Neuronal stem cell (in vitro differentiated cells): ENCODE results near the gene NSUN4.

Experiments
- DNase-seq: peaks from one replicate; pipeline ENCODE4 v3.0.0-alpha.2; 2013; ENCODE audit warnings: low spot score
- H2AFZ ChIP-seq: one replicate; pipeline ENCODE4 v1.6.1; 2013; ENCODE audit warnings: mild to moderate bottlenecking, low read length, inconsistent platforms
- H2AK5ac ChIP-seq: 2 replicates; pipeline ENCODE4 v1.6.1; 2013; ENCODE audit warnings: low read depth, mild to moderate bottlenecking, inconsistent platforms, low read length, moderate library complexity, mixed read lengths
- H2BK120ac ChIP-seq: 2 replicates; pipeline ENCODE4 v1.6.1; 2013; ENCODE audit warnings: low read depth, mild to moderate bottlenecking, inconsistent platforms, low read length, moderate library complexity, mixed read lengths
- H2BK12ac ChIP-seq: one replicate; pipeline ENCODE4 v1.6.1; 2013; ENCODE audit warnings: low read length, inconsistent platforms
- H2BK15ac ChIP-seq: 2 replicates; pipeline ENCODE4 v1.6.1; 2013; ENCODE audit warnings: mild to moderate bottlenecking, low read length, inconsistent platforms, mixed read lengths
- H2BK5ac ChIP-seq: one replicate; pipeline ENCODE4 v1.6.1; 2013; ENCODE audit warnings: inconsistent platforms, mild to moderate bottlenecking, low read length, moderate library complexity
- H3K14ac ChIP-seq: one replicate; pipeline ENCODE4 v1.6.1; 2013; ENCODE audit warnings: low read length, inconsistent platforms
- H3K18ac ChIP-seq: 2 replicates; pipeline ENCODE4 v1.6.1; 2013; ENCODE audit warnings: low read length, inconsistent platforms
- H3K23ac ChIP-seq: 2 replicates; pipeline ENCODE4 v1.6.1; 2013; ENCODE audit warnings: low read depth, mild to moderate bottlenecking, mixed read lengths, low read length, inconsistent platforms; ENCODE audit not compliant: poor library complexity
- H3K27ac ChIP-seq: replicated peaks from 3 replicates; pipeline ENCODE4 v1.5.1; 2013; ENCODE audit warnings: low read length, inconsistent platforms
- H3K27me3 ChIP-seq, 3 experiments: 2 replicates each; pipeline ENCODE4 v1.6.1; 2013; ENCODE audit warnings: low read length in 3 of 3, mild to moderate bottlenecking in 2 of 3, inconsistent platforms in 1 of 3, low read depth in 1 of 3, mixed read lengths in 1 of 3, moderate library complexity in 1 of 3; ENCODE audit not compliant: control insufficient read depth in 3 of 3, insufficient read depth in 3 of 3
- H3K36me3 ChIP-seq, 2 donors: replicated peaks in 1 of 2; 2 replicates each; pipeline ENCODE4 v1.6.1; 2013; ENCODE audit warnings: low read length in 2 of 2; ENCODE audit not compliant: control insufficient read depth in 2 of 2, insufficient read depth in 2 of 2
- H3K4ac ChIP-seq: 2 replicates; pipeline ENCODE4 v1.6.1; 2013; ENCODE audit warnings: inconsistent platforms, mild to moderate bottlenecking, low read length, moderate library complexity
- H3K4me1 ChIP-seq, 2 donors: 1 replicate in 1 of 2; 2 replicates in 1 of 2; pipeline ENCODE4 v1.6.1; 2013; ENCODE audit warnings: low read length in 2 of 2, low read depth in 1 of 2; ENCODE audit not compliant: control insufficient read depth in 2 of 2, insufficient read depth in 1 of 2
- H3K4me2 ChIP-seq: one replicate; pipeline ENCODE4 v1.6.1; 2013; ENCODE audit warnings: mild to moderate bottlenecking, low read length, inconsistent platforms; ENCODE audit not compliant: insufficient read depth, poor library complexity, severe bottlenecking
- H3K4me3 ChIP-seq, 2 donors: 2 replicates each; pipeline ENCODE4 v1.5.1; 2013; ENCODE audit warnings: low read length in 2 of 2, mild to moderate bottlenecking in 2 of 2, inconsistent platforms in 1 of 2, moderate library complexity in 1 of 2
- H3K79me1 ChIP-seq: one replicate; pipeline ENCODE4 v1.6.1; 2013; ENCODE audit warnings: low read depth, mild to moderate bottlenecking, inconsistent platforms, low read length, moderate library complexity
- H3K9ac ChIP-seq: one replicate; pipeline ENCODE4 v1.6.1; 2013; ENCODE audit warnings: mild to moderate bottlenecking, low read depth, low read length, inconsistent platforms; ENCODE audit not compliant: poor library complexity
- H3K9me3 ChIP-seq, 2 donors: replicated peaks in 1 of 2; 2 replicates each; pipeline versions ENCODE3 to v1.6.1; 2013; ENCODE audit warnings: low read length in 2 of 2, mild to moderate bottlenecking in 2 of 2, inconsistent platforms in 1 of 2, low read depth in 1 of 2, mixed read lengths in 1 of 2, moderate library complexity in 1 of 2; ENCODE audit not compliant: control insufficient read depth in 2 of 2, insufficient read depth in 1 of 2
- H4K8ac ChIP-seq: one replicate; pipeline ENCODE4 v1.6.1; 2013; ENCODE audit warnings: low read depth, mild to moderate bottlenecking, inconsistent platforms, low read length, moderate library complexity
- H4K91ac ChIP-seq: one replicate; pipeline ENCODE4 v1.6.1; 2013; ENCODE audit warnings: low read length, low read depth, mild to moderate bottlenecking, inconsistent platforms; ENCODE audit not compliant: poor library complexity
- WGBS, 2 donors: extraction: QIAGEN DNeasy Blood & Tissue Kit; methylation state at CpG; one replicate each; pipeline ENCODE4 v1.1.7; 2013; ENCODE audit warnings: missing lambda C conversion rate in 2 of 2, mixed read lengths in 1 of 2; ENCODE audit not compliant: insufficient read length in 2 of 2, insufficient replicate concordance in 1 of 2; ENCODE audit errors: extremely low coverage in 2 of 2; 5-methylcytosine and 5-hydroxymethylcytosine counted together

The NSUN4 gene

GRCh38 chr1:46405724-46406123, 65.1 kb downstream of the NSUN4 start:
- H4K91ac ChIP-seq: no peak overlapping the region
- H3K23ac ChIP-seq: no peak overlapping the region
- peak overlapping the region; percentile 85 for H2AFZ ChIP-seq
- H3K27me3 ChIP-seq: peaks cover 0 to 8% (median 0%) of the 10 kb centered on the region in 3 experiments
- H4K8ac ChIP-seq: no peak overlapping the region
- no peak overlapping the region for H3K4ac ChIP-seq
- H3K18ac ChIP-seq: peak overlapping the region; percentile 93
- no peak overlapping the region for H3K4me3 ChIP-seq
- no peaks in the 10 kb centered on the region for H3K79me1 ChIP-seq
- peaks cover 0 to 4% of the 10 kb centered on the region in 2 donors for H3K36me3 ChIP-seq
- peak overlapping the region; percentile 73 for H3K14ac ChIP-seq
- H3K9ac ChIP-seq: peak overlapping the region; percentile 45
- H3K27ac ChIP-seq: no peak overlapping the region
- H2BK120ac ChIP-seq: no peak overlapping the region
- peak overlapping the region; percentile 10 for H2BK5ac ChIP-seq
- no peaks in the 10 kb centered on the region for H3K9me3 ChIP-seq
- DNase-seq: no peak
- no peak overlapping the region for H3K4me2 ChIP-seq
- peak overlapping the region; percentile 66 for H2BK15ac ChIP-seq
- H2AK5ac ChIP-seq: peak overlapping the region; percentile 96
- WGBS, 2 donors: no CpG with 5 or more reads among the region's 17 CpGs
- H3K4me1 ChIP-seq: peaks cover 5 to 18% of the 10 kb centered on the region in 2 donors
- H2BK12ac ChIP-seq: peak overlapping the region; percentile 48

GRCh38 chr1:46406881-46407608, 66.4 kb downstream of the NSUN4 start:
- H3K4ac ChIP-seq: no peak overlapping the region
- H2BK12ac ChIP-seq: peak overlapping the region; percentile 35
- H3K18ac ChIP-seq: peak overlapping the region; percentile 58
- H3K23ac ChIP-seq: peak overlapping the region; percentile 25
- H3K14ac ChIP-seq: no peak overlapping the region
- H3K27ac ChIP-seq: peak overlapping the region; percentile 10
- H3K27me3 ChIP-seq: peaks cover 0 to 4% (median 0%) of the 10 kb centered on the region in 3 experiments
- H3K9me3 ChIP-seq: no peaks in the 10 kb centered on the region
- peak; percentile 32 for DNase-seq
- H2AFZ ChIP-seq: peak overlapping the region; percentile 85
- H3K79me1 ChIP-seq: no peaks in the 10 kb centered on the region
- H3K36me3 ChIP-seq: peaks cover 0 to 4% of the 10 kb centered on the region in 2 donors
- peak overlapping the region; percentile 63 for H2BK15ac ChIP-seq
- H3K4me3 ChIP-seq: peak overlapping the region; percentile 14 to 62
- peak overlapping the region; percentile 56 for H3K9ac ChIP-seq
- WGBS, 2 donors: 100% methylated on average over 1 of the region's 13 CpGs; no CpG with 5 or more reads in 1 of the 2 donors
- peaks cover 5 to 17% of the 10 kb centered on the region in 2 donors for H3K4me1 ChIP-seq
- H2BK5ac ChIP-seq: peak overlapping the region; percentile 32
- peak overlapping the region; percentile 7 for H2BK120ac ChIP-seq
- H3K4me2 ChIP-seq: peak overlapping the region; percentile 29
- H4K91ac ChIP-seq: no peak overlapping the region
- H2AK5ac ChIP-seq: peak overlapping the region; percentile 18
- peak overlapping the region; percentile 45 for H4K8ac ChIP-seq

- no peak for DNase-seq
- Histone ChIP-seq H3K9ac (peak overlapping the region; percentile 2), H2AFZ (peak overlapping the region; percentile 85), H3K14ac (no peak overlapping the region), H2BK15ac (peak overlapping the region; percentile 63), H3K4ac (peak overlapping the region; percentile 44), H3K4me3 (no peak overlapping the region), H2AK5ac (peak overlapping the region; percentile 18), H3K36me3 (peaks cover 0 to 4% of the 10 kb centered on the region in 2 donors), H3K18ac (peak overlapping the region; percentile 63), H3K79me1 (no peaks in the 10 kb centered on the region), H3K27me3 (peaks cover 0 to 3% (median 0%) of the 10 kb centered on the region in 3 experiments), H2BK120ac (peak overlapping the region; percentile 7), H3K9me3 (no peaks in the 10 kb centered on the region), H2BK5ac (peak overlapping the region; percentile 32), H2BK12ac (peak overlapping the region; percentile 30), H4K91ac (no peak overlapping the region), H3K23ac (peak overlapping the region; percentile 25), H3K4me2 (no peak overlapping the region), H3K27ac (no peak overlapping the region), H3K4me1 (peaks cover 5 to 14% of the 10 kb centered on the region in 2 donors), H4K8ac (peak overlapping the region; percentile 45)
- no CpG with 5 or more reads among the region's 9 CpGs for WGBS, 2 donors
Observed at GRCh38 chr1:46407636-46408035, 67.0 kb downstream of the NSUN4 start.

GRCh38 chr1:46408356-46409062, 67.9 kb downstream of the NSUN4 start:
- Histone ChIP-seq H3K9me3 (no peaks in the 10 kb centered on the region), H3K9ac (peak overlapping the region; percentile 32), H3K4me3 (peak overlapping the region in 1 of 2 donors; percentile 7), H2AK5ac (peak overlapping the region; percentile 57), H4K8ac (no peak overlapping the region), H2BK12ac (no peak overlapping the region), H4K91ac (no peak overlapping the region), H2AFZ (no peak overlapping the region), H3K36me3 (peaks cover 0 to 4% of the 10 kb centered on the region in 2 donors), H3K23ac (peak overlapping the region; percentile 34), H3K4me1 (peaks cover 5 to 19% of the 10 kb centered on the region in 2 donors), H3K18ac (no peak overlapping the region), H2BK120ac (no peak overlapping the region), H3K27ac (no peak overlapping the region), H3K14ac (no peak overlapping the region), H3K4ac (no peak overlapping the region), H2BK5ac (peak overlapping the region; percentile 32), H3K79me1 (no peaks in the 10 kb centered on the region), H3K27me3 (peaks cover 0 to 6% (median 0%) of the 10 kb centered on the region in 3 experiments), H2BK15ac (peak overlapping the region; percentile 55), H3K4me2 (no peak overlapping the region)
- DNase-seq: no peak
- WGBS, 2 donors: no CpG with 5 or more reads among the region's 12 CpGs
